Measurements from ENCODE around the gene APOA1.

- TF ChIP-seq, protein P1, sequence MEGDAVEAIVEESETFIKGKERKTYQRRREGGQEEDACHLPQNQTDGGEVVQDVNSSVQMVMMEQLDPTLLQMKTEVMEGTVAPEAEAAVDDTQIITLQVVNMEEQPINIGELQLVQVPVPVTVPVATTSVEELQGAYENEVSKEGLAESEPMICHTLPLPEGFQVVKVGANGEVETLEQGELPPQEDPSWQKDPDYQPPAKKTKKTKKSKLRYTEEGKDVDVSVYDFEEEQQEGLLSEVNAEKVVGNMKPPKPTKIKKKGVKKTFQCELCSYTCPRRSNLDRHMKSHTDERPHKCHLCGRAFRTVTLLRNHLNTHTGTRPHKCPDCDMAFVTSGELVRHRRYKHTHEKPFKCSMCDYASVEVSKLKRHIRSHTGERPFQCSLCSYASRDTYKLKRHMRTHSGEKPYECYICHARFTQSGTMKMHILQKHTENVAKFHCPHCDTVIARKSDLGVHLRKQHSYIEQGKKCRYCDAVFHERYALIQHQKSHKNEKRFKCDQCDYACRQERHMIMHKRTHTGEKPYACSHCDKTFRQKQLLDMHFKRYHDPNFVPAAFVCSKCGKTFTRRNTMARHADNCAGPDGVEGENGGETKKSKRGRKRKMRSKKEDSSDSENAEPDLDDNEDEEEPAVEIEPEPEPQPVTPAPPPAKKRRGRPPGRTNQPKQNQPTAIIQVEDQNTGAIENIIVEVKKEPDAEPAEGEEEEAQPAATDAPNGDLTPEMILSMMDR (IDR thresholded peaks at IDR 0.05 in 2 of 3, conservative IDR thresholded peaks at IDR 0.05 in 1 of 3; ENCODE audit: control insufficient read depth in 2 of 3, extremely low read depth in 1 of 3, insufficient read depth in 1 of 3, low read depth in 3 of 3, low read length in 3 of 3), result no peak
- TF ChIP-seq TCF12 (IDR thresholded peaks at IDR 0.05; ENCODE audit: low read depth, low read length), result no peak
Observed at GRCh38 chr11:116849060-116849459, 11.6 kb upstream of the APOA1 start.
